K562 (cell line): ENCODE data around the gene FEN1. TPM values are rescaled to one million over a fixed set of nuclear protein-coding genes. Genes with fewer than 3 reads are reported as not detected.
A peak's percentile ranks its signal among the peaks of the same experiment; 100 is the strongest.

Experiments used
- ARID3B ChIP-seq: fragments of 250-450 bp; sonication (Bioruptor Pico); IDR thresholded peaks from 2 replicates; pipeline ENCODE4 v1.4.0; 2020; ENCODE audit warnings: borderline replicate concordance
- ASH1L ChIP-seq: fragments of 450-650 bp; IDR thresholded peaks from 2 replicates; pipeline ENCODE4 v1.6.1; 2018; ENCODE audit warnings: borderline replicate concordance, mild to moderate bottlenecking, low read depth; ENCODE audit not compliant: partially characterized antibody
- ATF1 ChIP-seq, 2 experiments: fragments of 450-650 bp in 1 of 2; IDR thresholded peaks; 2 replicates each; pipeline ENCODE4 v1.6.1; 2016; ENCODE audit warnings: missing compliant biosample characterization in 1 of 2, missing genetic modification characterization in 1 of 2
- KAT7 ChIP-seq: sonication (generic); formaldehyde crosslinking; IDR thresholded peaks from 2 replicates; pipeline ENCODE4 v1.8.0; 2022; ENCODE audit warnings: missing genetic modification reagents, mild to moderate bottlenecking, borderline replicate concordance
- RAD21 ChIP-seq, 2 experiments: fragments of 250-450 bp in 1 of 2; fragments of 450-650 bp in 1 of 2; sonication (Bioruptor Pico) in 1 of 2; formaldehyde crosslinking in 1 of 2; IDR thresholded peaks in 1 of 2; conservative IDR thresholded peaks in 1 of 2; 2 replicates each; pipeline versions ENCODE4 v1.4.0 to v1.8.0; 2020 to 2022; ENCODE audit warnings: mild to moderate bottlenecking in 2 of 2, moderate library complexity in 1 of 2
- RBM15 ChIP-seq: fragments of 200-400 bp; formaldehyde crosslinking; IDR thresholded peaks from 2 replicates; pipeline ENCODE4 v1.6.1; 2018; ENCODE audit warnings: mild to moderate bottlenecking, low read length, moderate library complexity; ENCODE audit not compliant: insufficient read depth
- TAL1 ChIP-seq: fragments of 450-650 bp; IDR thresholded peaks from 2 replicates; pipeline ENCODE4 v1.6.1; 2016; ENCODE audit warnings: mild to moderate bottlenecking
- TBP ChIP-seq: optimal IDR thresholded peaks from 2 replicates; pipeline ENCODE3; 2011; ENCODE audit warnings: low read depth, low read length, improper control_type of control experiment
- TFAP4 ChIP-seq: sonication (generic); formaldehyde crosslinking; IDR thresholded peaks from 2 replicates; pipeline ENCODE4 v1.8.0; 2022; ENCODE audit warnings: missing genetic modification reagents, mild to moderate bottlenecking, moderate library complexity, borderline replicate concordance
- ZNF12 ChIP-seq: sonication (generic); formaldehyde crosslinking; IDR thresholded peaks from 2 replicates; pipeline ENCODE4 v1.4.0; 2020; ENCODE audit warnings: mild to moderate bottlenecking, missing genetic modification reagents
- ZNF217 ChIP-seq: sonication (generic); formaldehyde crosslinking; IDR thresholded peaks from 2 replicates; pipeline ENCODE4 v1.8.0; 2022; ENCODE audit warnings: mild to moderate bottlenecking, missing genetic modification reagents
- polyA plus RNA-seq, 8 experiments: library from polyadenylated mRNA; depleted of rRNA in 4 of 8; stranded (reverse) in 5 of 8; unstranded in 3 of 8; fragments of >200 nt; fragmentation: Nextera tagmentation in 2 of 8; fragmentation: Illumina TruSeq in 1 of 8; extraction: Ambion mirVana in 2 of 8; extraction: Trizol in 1 of 8; gene quantifications; 2 replicates each; pipeline versions ENCODE4 v1.2.1 to v1.2.3, GENCODE V29; 2011 to 2014; ENCODE audit warnings: inconsistent platforms in 1 of 8, missing spikeins in 1 of 8
- total RNA-seq, 7 experiments: library from RNA; depleted of rRNA in 6 of 7; stranded (reverse); fragments of >200 nt in 6 of 7; fragmentation: Illumina TruSeq in 2 of 7; extraction: Trizol in 2 of 7; gene quantifications; 2 replicates each; pipeline versions ENCODE4 v1.2.1 to v1.2.3, GENCODE V29; 2011 to 2021; ENCODE audit warnings: low replicate concordance in 1 of 7

The FEN1 gene
- total and polyA plus RNA-seq, 9 of the 15 experiments (the other 6 are each of a cell fraction or from before 2014, with no cell fraction given), result 58.1 to 156 (median 137) TPM

GRCh38 chr11:61747192-61747966 lies 45.3 kb upstream of the FEN1 start (continued):
- TF ChIP-seq ASH1L (no peak), TFAP4 (CRISPR knock-in tag) (peak; percentile 93), KAT7 (CRISPR knock-in tag) (no peak), TBP (no peak), ARID3B (CRISPR knock-in tag) (no peak), ZNF12 (no peak), TAL1 (no peak), RAD21 (CRISPR knock-in tag; conservative IDR thresholded peaks at IDR 0.05 in 1 of 2, IDR thresholded peaks at IDR 0.05 in 1 of 2) (peak; percentile 90 to 97), ATF1 (CRISPR knock-in tag; IDR thresholded peaks at IDR 0.05) (no peak), ATF1 (tag; IDR thresholded peaks at IDR 0.05) (0 out of 2 replicates have a peak, but pooled peaks have one; percentile 14), RBM15 (no peak), ZNF217 (CRISPR knock-in tag) (no peak)
